AG09309 (cell line): ENCODE results near the gene GADD45GIP1.

ENCODE experiments used
- DNase-seq: peaks from one replicate; pipeline ENCODE4 v3.0.0-alpha.2; 2010; ENCODE audit warnings: low read depth
- H3K4me3 ChIP-seq: 2 replicates; pipeline ENCODE4 v1.5.1; 2011; ENCODE audit warnings: mild to moderate bottlenecking, low read depth, low read length, moderate library complexity; ENCODE audit not compliant: control insufficient read depth
- TF ChIP-seq, protein P1 (sequence below): IDR thresholded peaks from 2 replicates; pipeline ENCODE4 v1.5.1; 2011; ENCODE audit warnings: mild to moderate bottlenecking, low read depth, low read length, inconsistent platforms; ENCODE audit not compliant: insufficient read depth, control insufficient read depth; ENCODE audit errors: missing control alignments

The GADD45GIP1 gene

DNA sequence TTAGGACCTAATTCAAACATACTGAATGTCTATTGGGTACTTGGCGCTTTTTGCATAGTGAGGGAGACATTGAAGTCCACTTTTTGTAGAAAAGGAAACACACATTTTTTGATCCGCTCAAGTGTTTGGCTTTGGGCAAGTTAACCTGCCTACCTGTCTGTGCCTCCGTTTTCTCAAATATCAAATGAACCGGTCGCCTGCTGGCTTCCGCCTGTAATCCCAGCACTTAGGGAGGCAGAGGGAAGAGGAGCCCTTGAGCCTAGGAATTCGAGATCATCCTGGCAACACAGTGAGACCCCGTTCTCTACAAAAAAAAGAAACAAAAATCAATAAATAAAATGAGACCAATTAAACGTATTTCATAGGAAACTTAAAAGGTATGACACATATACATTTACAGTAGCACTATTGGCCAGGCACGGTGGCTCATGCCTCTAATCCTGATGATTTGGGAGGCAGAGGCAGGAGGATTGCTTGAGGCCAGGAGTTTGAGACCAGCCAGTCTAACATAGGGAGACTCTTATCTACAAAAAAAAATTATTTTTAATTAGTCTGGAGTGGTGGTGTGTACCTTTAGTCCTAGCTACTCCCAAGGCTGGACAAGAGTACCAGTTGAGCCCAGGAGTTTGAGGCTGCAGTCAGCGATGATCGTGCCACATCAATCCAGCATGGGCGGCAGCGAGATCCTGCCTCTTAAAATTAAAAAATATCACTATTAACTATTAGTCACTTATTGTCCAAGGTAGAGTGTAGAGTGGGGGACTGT, 10.1 kb downstream of the GADD45GIP1 start:
- DNase-seq: no peak
- TF ChIP-seq, protein P1, sequence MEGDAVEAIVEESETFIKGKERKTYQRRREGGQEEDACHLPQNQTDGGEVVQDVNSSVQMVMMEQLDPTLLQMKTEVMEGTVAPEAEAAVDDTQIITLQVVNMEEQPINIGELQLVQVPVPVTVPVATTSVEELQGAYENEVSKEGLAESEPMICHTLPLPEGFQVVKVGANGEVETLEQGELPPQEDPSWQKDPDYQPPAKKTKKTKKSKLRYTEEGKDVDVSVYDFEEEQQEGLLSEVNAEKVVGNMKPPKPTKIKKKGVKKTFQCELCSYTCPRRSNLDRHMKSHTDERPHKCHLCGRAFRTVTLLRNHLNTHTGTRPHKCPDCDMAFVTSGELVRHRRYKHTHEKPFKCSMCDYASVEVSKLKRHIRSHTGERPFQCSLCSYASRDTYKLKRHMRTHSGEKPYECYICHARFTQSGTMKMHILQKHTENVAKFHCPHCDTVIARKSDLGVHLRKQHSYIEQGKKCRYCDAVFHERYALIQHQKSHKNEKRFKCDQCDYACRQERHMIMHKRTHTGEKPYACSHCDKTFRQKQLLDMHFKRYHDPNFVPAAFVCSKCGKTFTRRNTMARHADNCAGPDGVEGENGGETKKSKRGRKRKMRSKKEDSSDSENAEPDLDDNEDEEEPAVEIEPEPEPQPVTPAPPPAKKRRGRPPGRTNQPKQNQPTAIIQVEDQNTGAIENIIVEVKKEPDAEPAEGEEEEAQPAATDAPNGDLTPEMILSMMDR: no peak
- H3K4me3 ChIP-seq: peak overlapping the region; percentile 72

DNA sequence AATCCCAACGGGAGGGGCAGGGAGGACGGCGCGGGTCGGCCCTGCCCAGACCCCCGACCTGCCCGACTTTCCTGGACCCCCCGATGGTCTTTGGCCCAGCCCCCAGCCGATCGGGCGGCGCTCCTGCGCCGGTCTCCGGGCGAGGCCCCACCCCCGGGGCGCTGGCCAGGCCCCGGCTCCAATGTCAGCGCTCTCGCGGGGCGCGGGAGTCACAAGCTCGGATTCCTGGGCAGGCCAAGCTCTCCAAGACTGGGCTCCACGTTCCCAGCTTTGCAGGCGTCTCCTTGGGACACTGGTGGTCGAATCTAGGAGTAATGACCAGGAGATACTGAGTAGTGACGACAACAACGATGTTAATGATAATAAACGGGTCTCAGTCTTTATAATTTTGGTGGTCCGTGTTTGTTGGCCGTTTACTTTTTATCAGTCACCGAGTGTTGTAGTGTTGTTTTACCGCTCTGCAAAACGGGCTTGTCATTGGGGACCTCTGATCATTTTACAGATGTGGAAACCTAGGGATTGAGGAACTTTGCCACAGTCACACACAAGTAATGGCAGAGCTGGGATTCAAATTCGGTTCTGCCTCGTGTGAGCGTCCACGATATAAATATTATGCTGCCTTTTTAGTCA, 10.8 kb downstream of the GADD45GIP1 start:
- no peak for DNase-seq
- peak overlapping the region; percentile 72 for H3K4me3 ChIP-seq
- TF ChIP-seq, protein P1: no peak

DNA sequence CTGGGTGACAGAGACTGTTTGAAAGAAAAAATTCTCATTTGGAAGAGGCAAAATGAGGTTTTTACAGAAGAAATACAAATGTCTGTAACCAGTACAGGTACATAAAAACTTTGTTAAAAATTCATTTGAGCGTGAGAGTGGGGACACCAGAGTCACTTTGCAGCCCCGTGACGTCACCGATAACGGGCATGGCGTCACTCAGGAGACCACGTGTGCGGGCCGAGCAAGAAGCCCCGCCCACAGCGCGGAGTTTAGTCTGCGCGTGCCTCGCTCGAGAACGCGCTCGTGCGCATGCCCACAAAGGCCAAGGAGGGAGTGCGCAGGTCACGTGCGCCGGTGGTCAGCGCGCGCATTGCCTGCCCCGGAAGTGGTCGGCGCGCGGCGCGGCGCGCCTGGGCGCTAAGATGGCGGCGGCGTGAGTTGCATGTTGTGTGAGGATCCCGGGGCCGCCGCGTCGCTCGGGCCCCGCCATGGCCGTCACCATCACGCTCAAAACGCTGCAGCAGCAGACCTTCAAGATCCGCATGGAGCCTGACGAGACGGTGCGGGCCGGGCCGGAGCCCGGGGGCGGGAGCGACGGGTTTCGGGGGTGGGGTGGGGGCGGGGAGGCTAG, 11.4 kb downstream of the GADD45GIP1 start, which contains the start of gene RAD23A:
Gene RAD23A (plus strand): TSS at position 384 of the 613 bp plus-strand sequence. CDS start 87 bp downstream, at position 471.
- DNase-seq: peak; percentile 87
- TF ChIP-seq, protein P1: no peak
- peak within 1 kb of the TSS; percentile 72 for H3K4me3 ChIP-seq

DNA sequence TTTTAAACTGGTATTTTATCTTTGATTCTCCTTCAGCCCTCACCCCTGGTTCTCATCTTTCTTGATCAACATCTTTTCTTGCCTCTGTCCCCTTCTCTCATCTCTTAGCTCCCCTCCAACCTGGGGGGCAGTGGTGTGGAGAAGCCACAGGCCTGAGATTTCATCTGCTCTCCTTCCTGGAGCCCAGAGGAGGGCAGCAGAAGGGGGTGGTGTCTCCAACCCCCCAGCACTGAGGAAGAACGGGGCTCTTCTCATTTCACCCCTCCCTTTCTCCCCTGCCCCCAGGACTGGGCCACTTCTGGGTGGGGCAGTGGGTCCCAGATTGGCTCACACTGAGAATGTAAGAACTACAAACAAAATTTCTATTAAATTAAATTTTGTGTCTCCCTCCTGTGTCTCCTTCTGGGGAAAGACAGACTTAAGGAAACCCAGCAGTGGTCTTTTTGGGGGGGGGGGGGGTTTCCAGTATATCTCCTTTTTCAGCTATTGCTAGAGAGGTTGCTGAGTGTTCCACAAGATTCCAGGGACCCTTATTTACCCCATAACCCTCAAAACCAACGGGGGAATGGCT, 12.8 kb downstream of the GADD45GIP1 start:
- TF ChIP-seq, protein P1: no peak
- no peak overlapping the region for H3K4me3 ChIP-seq
- no peak for DNase-seq

DNA sequence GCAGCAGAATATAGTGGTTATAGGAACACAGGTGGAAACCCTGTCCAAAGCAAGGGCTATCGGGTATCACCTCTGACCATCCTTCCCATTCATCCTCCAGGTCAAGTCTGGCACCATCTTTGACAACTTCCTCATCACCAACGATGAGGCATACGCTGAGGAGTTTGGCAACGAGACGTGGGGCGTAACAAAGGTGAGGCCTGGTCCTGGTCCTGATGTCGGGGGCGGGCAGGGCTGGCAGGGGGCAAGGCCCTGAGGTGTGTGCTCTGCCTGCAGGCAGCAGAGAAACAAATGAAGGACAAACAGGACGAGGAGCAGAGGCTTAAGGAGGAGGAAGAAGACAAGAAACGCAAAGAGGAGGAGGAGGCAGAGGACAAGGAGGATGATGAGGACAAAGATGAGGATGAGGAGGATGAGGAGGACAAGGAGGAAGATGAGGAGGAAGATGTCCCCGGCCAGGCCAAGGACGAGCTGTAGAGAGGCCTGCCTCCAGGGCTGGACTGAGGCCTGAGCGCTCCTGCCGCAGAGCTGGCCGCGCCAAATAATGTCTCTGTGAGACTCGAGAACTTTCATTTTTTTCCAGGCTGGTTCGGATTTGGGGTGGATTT, 13.5 kb downstream of the GADD45GIP1 start:
- TF ChIP-seq, protein P1: no peak
- no peak overlapping the region for H3K4me3 ChIP-seq
- DNase-seq: no peak

DNA sequence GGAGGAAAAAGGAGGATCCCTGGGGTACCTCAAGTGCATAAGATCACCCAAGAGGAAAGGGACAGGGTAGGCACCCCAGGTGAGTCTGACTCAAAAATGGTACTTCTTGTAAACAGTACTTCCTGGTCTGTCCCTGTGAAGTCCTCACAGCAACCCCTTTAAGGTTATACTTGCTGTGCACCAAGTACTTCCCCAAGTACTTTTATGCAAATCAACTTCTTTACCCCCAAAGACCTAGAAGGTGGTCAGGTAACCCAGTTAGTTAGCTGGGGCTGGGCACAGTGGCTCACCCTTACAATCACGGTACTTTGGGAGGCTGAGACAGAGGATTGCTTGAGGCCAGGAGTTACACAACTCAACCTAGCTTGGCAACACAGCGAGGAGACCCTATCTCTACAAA, 16.1 kb downstream of the GADD45GIP1 start:
- TF ChIP-seq, protein P1: no peak
- DNase-seq: no peak
- H3K4me3 ChIP-seq: no peak overlapping the region
